D721Med (cell line): Measurements from ENCODE around the gene FUCA1.
A peak's percentile ranks its signal among the peaks of the same experiment; 100 is the strongest.
"Not testable (repeated sequence)": the region's sequence is repeated elsewhere in the genome, so short reads cannot be mapped to it uniquely, and the experiment has no call there.

Source experiments
- DNase-seq: peaks from one replicate; pipeline ENCODE4 v3.0.0; 2011; ENCODE audit warnings: low spot score; ENCODE audit not compliant: insufficient read length
- FAIRE-seq: peaks from 2 replicates; lab custom pipeline; 2011; peaks lifted over from hg19 to GRCh38; lab: Jason Lieb, UNC
- CTCF ChIP-seq: IDR thresholded peaks from 2 replicates; pipeline ENCODE4 v1.5.1; 2012; ENCODE audit warnings: mild to moderate bottlenecking, control low read depth; ENCODE audit not compliant: insufficient read depth; ENCODE audit errors: missing control alignments

FUCA1 gene

DNA sequence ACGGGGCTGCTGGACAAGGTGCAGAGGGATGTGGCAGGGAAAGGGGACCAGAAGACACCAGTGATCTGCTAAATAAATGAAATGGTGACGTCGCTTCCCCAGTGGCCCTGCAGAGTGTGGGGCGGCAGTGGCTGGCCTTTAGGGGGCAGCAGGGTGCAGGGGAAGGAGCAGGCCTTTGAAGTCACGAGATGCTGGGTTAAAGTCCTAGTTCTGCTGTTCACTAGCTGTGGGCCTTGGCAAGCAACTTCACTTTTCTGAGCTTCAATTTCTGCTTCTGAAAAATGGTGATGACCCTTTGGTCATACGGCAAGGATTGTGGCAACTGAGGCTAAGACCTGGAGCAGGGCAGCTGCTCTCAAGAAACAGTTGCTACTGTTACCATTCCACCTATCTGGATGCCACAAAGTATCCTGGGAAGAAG lies 58.3 kb downstream of the FUCA1 start:
- TF ChIP-seq CTCF, result peak; percentile 79
- no peak for FAIRE-seq
- no peak for DNase-seq

DNA sequence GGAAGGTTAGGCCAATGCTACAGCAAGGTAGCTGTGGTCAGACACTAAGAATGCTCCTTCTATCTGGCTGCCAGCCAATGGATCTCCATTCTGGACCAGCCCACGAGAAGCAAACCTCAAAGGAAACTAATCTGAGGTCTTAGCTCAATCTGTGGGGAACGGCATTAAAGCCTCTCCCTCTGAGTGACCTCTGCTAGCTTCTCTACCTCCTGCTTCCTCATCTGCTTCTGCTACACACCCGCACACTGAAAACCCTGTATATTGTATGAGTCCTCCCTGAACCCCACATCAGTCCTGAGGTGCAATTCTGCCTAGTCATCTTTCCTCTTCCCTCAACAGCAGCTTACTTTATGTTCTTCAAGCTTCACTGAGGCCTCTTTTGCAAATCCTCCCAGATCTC lies 60.6 kb downstream of the FUCA1 start:
- TF ChIP-seq CTCF, result no peak

GRCh38 chr1:23806280-23806679 lies 61.8 kb downstream of the FUCA1 start:
- TF ChIP-seq CTCF, result no peak

More for the DNA sequence above, 60.6 kb downstream of the FUCA1 start:
- DNase-seq, result no peak
- FAIRE-seq, result no peak

DNA sequence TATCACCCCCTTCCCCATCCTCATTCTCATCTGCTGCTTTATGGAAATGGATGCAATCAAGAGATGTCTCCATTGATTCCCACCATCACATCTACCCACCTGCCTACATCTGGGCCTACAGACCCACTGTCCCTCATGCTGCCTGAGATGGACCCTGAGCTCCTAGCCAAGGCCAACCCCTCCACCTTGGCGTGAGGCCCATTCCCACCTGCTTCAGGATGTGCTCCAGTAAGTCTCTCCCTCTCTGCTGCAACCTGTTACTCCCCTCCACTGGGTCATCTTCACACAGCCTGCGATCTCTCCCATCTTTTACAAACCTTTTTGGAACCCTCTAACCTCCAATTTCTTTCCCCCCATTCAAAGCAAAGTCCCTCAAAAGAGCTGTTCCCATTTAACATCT lies 63.1 kb downstream of the FUCA1 start:
- no peak for TF ChIP-seq CTCF
- FAIRE-seq, result no peak
- DNase-seq, result no peak

More at GRCh38 chr1:23806280-23806679, 61.8 kb downstream of the FUCA1 start:
- DNase-seq (no peak), FAIRE-seq (no peak)

- DNase-seq (no peak), FAIRE-seq (no peak)
- no peak for TF ChIP-seq CTCF
These were observed 63.8 kb downstream of the FUCA1 start for GRCh38 chr1:23804183-23804835.

- DNase-seq, result no peak
- no peak for TF ChIP-seq CTCF
- no peak for FAIRE-seq
These were observed 64.4 kb downstream of the FUCA1 start for GRCh38 chr1:23803674-23804073.

DNA sequence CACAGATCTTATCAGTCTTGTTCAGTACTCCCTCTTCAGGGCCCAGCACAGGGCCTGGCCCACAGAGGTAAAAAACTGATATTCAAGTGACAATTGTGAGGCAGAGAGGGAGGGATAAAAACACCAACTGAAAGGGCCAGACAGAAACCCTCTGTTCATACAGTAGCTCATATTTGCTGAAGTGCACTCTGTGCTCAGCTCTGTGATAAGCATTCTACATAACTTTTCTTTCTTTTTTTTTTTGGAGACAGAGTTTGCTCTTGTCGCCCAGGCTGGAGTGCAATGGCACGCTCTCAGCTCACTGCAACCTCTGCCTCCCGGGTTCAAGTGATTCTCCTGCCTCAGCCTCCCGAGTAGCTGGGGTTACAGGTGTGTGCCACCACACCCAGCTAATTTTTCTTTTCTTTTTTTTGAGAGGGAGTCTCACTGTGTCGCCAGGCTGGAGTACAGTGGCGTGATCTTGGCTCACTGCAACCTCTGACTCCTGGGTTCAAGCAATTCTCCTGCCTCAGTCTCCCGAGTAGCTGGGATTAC lies 65.2 kb downstream of the FUCA1 start:
- not testable (repeated sequence) for FAIRE-seq, DNase-seq
